NAMALWA (cell line): Measurements from ENCODE around the gene GALT.

Source experiments
- DNase-seq: peaks from one replicate; pipeline ENCODE4 v3.0.0-alpha.2; 2015; ENCODE audit warnings: low spot score

GALT gene

GRCh38 chr9:34684145-34684544 is 37.7 kb downstream of the GALT start:
- no peak for DNase-seq

GRCh38 chr9:34684816-34685215 is 38.3 kb downstream of the GALT start:
- DNase-seq, result no peak

- DNase-seq, result no peak
These were observed 39.1 kb downstream of the GALT start for GRCh38 chr9:34685591-34685990.

GRCh38 chr9:34686231-34686630 is 39.8 kb downstream of the GALT start:
- no peak for DNase-seq

GRCh38 chr9:34686732-34687131 is 40.3 kb downstream of the GALT start:
- no peak for DNase-seq

GRCh38 chr9:34687276-34688030 is 41.0 kb downstream of the GALT start:
- no peak for DNase-seq

- no peak for DNase-seq
These were observed 42.0 kb downstream of the GALT start for GRCh38 chr9:34688329-34689115.

- no peak for DNase-seq
These were observed 42.6 kb downstream of the GALT start for GRCh38 chr9:34689116-34689470.

- DNase-seq, result no peak
These were observed 43.0 kb downstream of the GALT start for GRCh38 chr9:34689512-34689911.

- DNase-seq, result no peak
These were observed 44.8 kb downstream of the GALT start, which contains the start of gene CCL19 for GRCh38 chr9:34690983-34691935. TSS of gene CCL19 (minus strand) at chr9:34691276. CDS start at chr9:34691139, 137 bp downstream.

- no peak for DNase-seq
These were observed 45.5 kb downstream of the GALT start for GRCh38 chr9:34691936-34692315.

GRCh38 chr9:34693560-34693959 is 47.1 kb downstream of the GALT start:
- DNase-seq, result no peak

GRCh38 chr9:34694811-34695210 is 48.3 kb downstream of the GALT start:
- no peak for DNase-seq
